Sigmoid colon (tissue), 4 donors: Measurements from ENCODE around the gene PPP2R2C.

Experiments
- CTCF ChIP-seq, 4 experiments: fragments of 450-650 bp in 3 of 4; fragments of 200-600 bp in 1 of 4; IDR thresholded peaks; one replicate each; pipeline ENCODE4 v1.5.1; 2016 to 2019; ENCODE audit warnings: antibody characterized with exemption in 4 of 4, mild to moderate bottlenecking in 3 of 4, moderate library complexity in 2 of 4
- EP300 ChIP-seq, 4 donors: sonication (generic); formaldehyde crosslinking; IDR thresholded peaks; one replicate each; pipeline ENCODE4 v1.6.1; 2017; ENCODE audit warnings: antibody characterized with exemption in 4 of 4

DNA sequence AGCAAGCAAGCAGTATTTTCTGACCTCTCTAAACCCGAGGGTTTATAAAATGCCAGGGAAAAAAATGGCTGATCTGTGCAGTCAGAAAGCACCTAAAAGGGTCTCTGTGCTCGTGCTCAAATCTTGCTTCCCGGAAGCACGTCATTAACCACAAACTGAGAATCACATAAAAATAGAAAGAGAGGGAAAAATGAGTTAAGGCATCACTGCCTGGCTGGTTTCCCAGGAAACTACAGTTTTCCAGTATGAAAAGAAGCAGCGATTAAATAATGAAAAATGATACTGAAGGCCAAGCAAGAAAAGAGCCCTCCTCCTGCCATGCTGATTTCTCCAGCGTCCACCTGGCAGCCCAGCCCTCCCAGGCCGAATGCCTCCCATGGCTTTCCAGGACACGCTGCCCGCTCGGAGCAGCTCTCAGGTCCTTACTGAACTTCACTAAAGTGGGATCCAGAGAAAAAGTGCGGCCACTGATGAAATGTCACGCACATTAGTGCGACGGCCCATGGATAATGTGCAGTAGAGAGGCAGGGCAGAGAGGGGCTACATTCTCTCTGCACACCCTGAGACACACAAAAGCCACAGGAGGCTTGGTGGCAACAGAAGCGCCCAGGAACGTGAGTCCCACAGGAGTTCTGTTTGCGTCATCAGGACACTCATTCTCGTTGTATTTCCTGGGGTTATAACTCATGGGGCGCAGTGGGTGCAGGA, 122.4 kb downstream of the PPP2R2C start:
- no peak for TF ChIP-seq CTCF (IDR thresholded peaks at IDR 0.05)
- no peak for TF ChIP-seq EP300 (IDR thresholded peaks at IDR 0.05)
